ENCODE results near the gene PTPRZ1. TPM values are rescaled to one million over a fixed set of nuclear protein-coding genes. Genes with fewer than 3 reads are reported as not detected.

Gene PTPRZ1
- total RNA-seq, 1 experiment from 2014 or later = 0.58 TPM

- Histone ChIP-seq H3K36me3 (ENCODE audit: insufficient read depth, low read length, poor library complexity, severe bottlenecking) (no peaks in the 10 kb centered on the region), H3K27ac (ENCODE audit: low read depth, low read length, poor library complexity, severe bottlenecking) (no peak overlapping the region), H3K9me3 (ENCODE audit: low read depth, low read length, poor library complexity, severe bottlenecking) (no peaks in the 10 kb centered on the region), H3K4me3 (ENCODE audit: low read depth, low read length, poor library complexity, severe bottlenecking) (no peak overlapping the region), H3K4me1 (ENCODE audit: insufficient read depth, low read length, poor library complexity, severe bottlenecking) (no peaks in the 10 kb centered on the region), H3K27me3 (replicated peaks; ENCODE audit: insufficient read depth, low read depth, low read length, poor library complexity) (no peaks in the 10 kb centered on the region)
- peak; percentile 63 for DNase-seq (ENCODE audit: low spot score)
- no peak for TF ChIP-seq EZH2 (IDR thresholded peaks at IDR 0.05; ENCODE audit: borderline replicate concordance, low read depth, low read length, poor library complexity, severe bottlenecking)
- TF ChIP-seq, protein P1, sequence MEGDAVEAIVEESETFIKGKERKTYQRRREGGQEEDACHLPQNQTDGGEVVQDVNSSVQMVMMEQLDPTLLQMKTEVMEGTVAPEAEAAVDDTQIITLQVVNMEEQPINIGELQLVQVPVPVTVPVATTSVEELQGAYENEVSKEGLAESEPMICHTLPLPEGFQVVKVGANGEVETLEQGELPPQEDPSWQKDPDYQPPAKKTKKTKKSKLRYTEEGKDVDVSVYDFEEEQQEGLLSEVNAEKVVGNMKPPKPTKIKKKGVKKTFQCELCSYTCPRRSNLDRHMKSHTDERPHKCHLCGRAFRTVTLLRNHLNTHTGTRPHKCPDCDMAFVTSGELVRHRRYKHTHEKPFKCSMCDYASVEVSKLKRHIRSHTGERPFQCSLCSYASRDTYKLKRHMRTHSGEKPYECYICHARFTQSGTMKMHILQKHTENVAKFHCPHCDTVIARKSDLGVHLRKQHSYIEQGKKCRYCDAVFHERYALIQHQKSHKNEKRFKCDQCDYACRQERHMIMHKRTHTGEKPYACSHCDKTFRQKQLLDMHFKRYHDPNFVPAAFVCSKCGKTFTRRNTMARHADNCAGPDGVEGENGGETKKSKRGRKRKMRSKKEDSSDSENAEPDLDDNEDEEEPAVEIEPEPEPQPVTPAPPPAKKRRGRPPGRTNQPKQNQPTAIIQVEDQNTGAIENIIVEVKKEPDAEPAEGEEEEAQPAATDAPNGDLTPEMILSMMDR (conservative IDR thresholded peaks at IDR 0.05; ENCODE audit: low read depth, low read length) = peak; percentile 39
- intact Hi-C loops (cut with micrococcal nuclease; ENCODE audit: unreplicated experiment) = no loop called here
- no TSS peak for BruUV-seq (replicated peaks)
- POLR2A ChIA-PET (ENCODE audit: low non-redundant PET) = no interaction called here
- CTCF ChIA-PET = interaction anchor here (1.0 to 1.2 kb wide), 2 partner anchors 9 to 381 kb away, joined by 3 read pairs; no protein-coding TSS in a partner anchor
Observed at GRCh38 chr7:121985476-121986030, 112.6 kb downstream of the PTPRZ1 start.

DNA sequence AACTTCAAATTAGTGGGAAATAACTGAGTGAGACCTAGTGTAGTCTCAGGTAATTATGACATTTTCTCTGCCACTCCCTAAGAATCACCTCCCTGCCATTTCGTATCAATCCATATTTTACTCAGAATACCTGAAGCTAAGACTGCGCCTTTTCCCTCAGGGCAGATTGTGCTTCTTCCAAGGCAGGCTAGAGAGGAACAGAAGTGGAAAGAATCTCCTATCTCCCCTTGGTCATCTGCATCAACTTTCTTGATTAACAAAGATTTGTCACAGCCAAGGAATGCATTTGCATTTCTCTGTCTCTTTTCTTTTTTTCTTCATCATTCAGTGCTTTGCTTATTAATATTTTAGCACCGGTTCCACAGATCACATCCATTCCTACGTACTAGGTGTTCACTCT is 119.1 kb downstream of the PTPRZ1 start:
- CTCF ChIA-PET = no interaction called here
- no peak overlapping the region for H3K27ac ChIP-seq (ENCODE audit: low read depth, low read length, poor library complexity, severe bottlenecking)
- TF ChIP-seq EZH2 (IDR thresholded peaks at IDR 0.05; ENCODE audit: borderline replicate concordance, low read depth, low read length, poor library complexity, severe bottlenecking) = no peak
- TF ChIP-seq, protein P1 (conservative IDR thresholded peaks at IDR 0.05; ENCODE audit: low read depth, low read length) = no peak
- H3K4me1 ChIP-seq (ENCODE audit: insufficient read depth, low read length, poor library complexity, severe bottlenecking) = no peaks in the 10 kb centered on the region
- no TSS peak for BruUV-seq (replicated peaks)
- H3K9me3 ChIP-seq (ENCODE audit: low read depth, low read length, poor library complexity, severe bottlenecking) = no peaks in the 10 kb centered on the region
- no peaks in the 10 kb centered on the region for H3K36me3 ChIP-seq (ENCODE audit: insufficient read depth, low read length, poor library complexity, severe bottlenecking)
- no peaks in the 10 kb centered on the region for H3K27me3 ChIP-seq (replicated peaks; ENCODE audit: insufficient read depth, low read depth, low read length, poor library complexity)
- H3K4me3 ChIP-seq (ENCODE audit: low read depth, low read length, poor library complexity, severe bottlenecking) = no peak overlapping the region
- intact Hi-C loops (cut with micrococcal nuclease; ENCODE audit: unreplicated experiment) = loop anchor here (5.0 kb wide), 2 partner anchors 120 to 865 kb away; partner anchors contain the start of gene PTPRZ1
- POLR2A ChIA-PET (ENCODE audit: low non-redundant PET) = no interaction called here
- DNase-seq (ENCODE audit: low spot score) = no peak

DNA sequence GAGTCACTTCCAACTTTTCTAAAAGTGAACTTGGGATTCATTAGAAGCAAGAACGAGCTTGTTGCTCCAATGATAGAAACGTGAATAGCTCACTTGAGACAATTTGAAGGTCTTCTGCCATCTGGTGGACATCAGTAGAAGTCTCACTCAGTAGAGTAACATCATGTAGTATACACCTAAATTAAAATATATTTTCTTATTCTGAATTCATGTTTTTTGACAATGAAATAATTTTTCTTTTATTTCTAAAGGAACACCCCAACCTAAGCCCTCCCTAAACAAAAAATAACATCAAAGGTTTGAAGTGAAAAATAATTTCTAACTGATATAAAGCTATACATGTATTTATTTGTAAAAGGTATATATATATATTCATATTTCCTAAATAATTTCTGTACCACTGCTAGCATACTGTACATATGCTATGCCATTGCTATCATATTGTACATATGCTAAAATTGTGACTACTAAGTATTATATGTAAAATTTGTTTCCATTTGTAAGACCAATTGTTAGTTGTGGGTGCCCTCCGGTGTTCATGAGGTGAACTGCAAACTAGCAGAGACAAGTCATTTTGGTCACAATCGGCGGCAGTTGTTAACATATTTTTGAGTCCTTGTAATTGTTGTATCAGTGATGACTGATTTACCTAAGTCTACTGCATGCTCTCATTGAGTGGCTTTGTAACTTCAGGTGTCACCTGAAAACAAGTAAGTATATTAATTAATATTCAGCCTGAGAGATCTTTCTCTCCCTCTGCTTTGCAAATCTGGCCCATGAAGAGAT is 121.9 kb downstream of the PTPRZ1 start:
- DNase-seq (ENCODE audit: low spot score) = peak; percentile 85
- BruUV-seq (replicated peaks) = no TSS peak
- ChIA-PET POLR2A (ENCODE audit: low non-redundant PET) (no interaction called here), CTCF (interaction anchor here (0.6 to 2.8 kb wide), 15 partner anchors 10 to 628 kb away, joined by 3 to 31 read pairs (median 3); partner anchors contain the start of genes FAM3C and PTPRZ1)
- Histone ChIP-seq H3K27ac (ENCODE audit: low read depth, low read length, poor library complexity, severe bottlenecking) (no peak overlapping the region), H3K9me3 (ENCODE audit: low read depth, low read length, poor library complexity, severe bottlenecking) (no peaks in the 10 kb centered on the region), H3K4me3 (ENCODE audit: low read depth, low read length, poor library complexity, severe bottlenecking) (no peak overlapping the region), H3K4me1 (ENCODE audit: insufficient read depth, low read length, poor library complexity, severe bottlenecking) (no peaks in the 10 kb centered on the region), H3K27me3 (replicated peaks; ENCODE audit: insufficient read depth, low read depth, low read length, poor library complexity) (no peaks in the 10 kb centered on the region), H3K36me3 (ENCODE audit: insufficient read depth, low read length, poor library complexity, severe bottlenecking) (no peaks in the 10 kb centered on the region)
- no peak for TF ChIP-seq EZH2 (IDR thresholded peaks at IDR 0.05; ENCODE audit: borderline replicate concordance, low read depth, low read length, poor library complexity, severe bottlenecking)
- TF ChIP-seq, protein P1 (conservative IDR thresholded peaks at IDR 0.05; ENCODE audit: low read depth, low read length) = peak; percentile 81
- intact Hi-C loops (cut with micrococcal nuclease; ENCODE audit: unreplicated experiment) = loop anchor here (1.0 to 5.0 kb wide), 6 partner anchors 123 to 868 kb away; partner anchors contain the start of gene PTPRZ1

Measured in A673 (cell line).